Panc1 (cell line): Measurements from ENCODE around the gene OR4D1. TPM values are rescaled to one million over a fixed set of nuclear protein-coding genes. Genes with fewer than 3 reads are reported as not detected.
"Not testable (repeated sequence)": the region's sequence is repeated elsewhere in the genome, so short reads cannot be mapped to it uniquely, and the experiment has no call there.

Experiments
- ATAC-seq: fragments of 200-7000 bp; cut with Tn5 transposase; 2 replicates; pipeline ENCODE4 v1.9.1; 2020; ENCODE audit warnings: mild to moderate bottlenecking, moderate library complexity
- BruUV-seq: library from RNA; stranded (reverse); fragments of 400-500 nt; replicated peaks from 2 replicates; lab custom pipeline; 2021; lab: Mats Ljungman, UMichigan
- CTCF ChIA-PET: fragments of 300-600 bp; sonication (Branson Sonifier 250); formaldehyde crosslinking; loops from one replicate; lab custom pipeline; 2022; ENCODE audit warnings: antibody characterized with exemption; lab: Charles Lee
- POLR2A ChIA-PET: fragments of 300-600 bp; sonication (Branson Sonifier 250); formaldehyde crosslinking; loops from one replicate; lab custom pipeline; 2022; ENCODE audit warnings: antibody characterized with exemption; lab: Charles Lee
- DNase-seq: peaks from one replicate; pipeline ENCODE4 v3.0.0-alpha.2; 2010; ENCODE audit warnings: low read depth, low spot score
- H3K27ac ChIP-seq: 2 replicates; pipeline ENCODE4 v1.5.1; 2011; ENCODE audit warnings: mild to moderate bottlenecking, low read length, inconsistent platforms
- H3K27me3 ChIP-seq: fragments of 200-500 bp; sonication (Bioruptor generic); 2 replicates; pipeline ENCODE4 v1.6.0; 2014; ENCODE audit warnings: low read length, inconsistent platforms; ENCODE audit not compliant: control insufficient read depth, insufficient read depth
- H3K36me3 ChIP-seq: fragments of 200-500 bp; sonication (Bioruptor generic); 2 replicates; pipeline ENCODE4 v1.5.1; 2014; ENCODE audit warnings: inconsistent platforms, mild to moderate bottlenecking, low read length, moderate library complexity; ENCODE audit not compliant: control insufficient read depth, insufficient read depth
- H3K4me1 ChIP-seq: 2 replicates; pipeline ENCODE4 v1.5.1; 2011; ENCODE audit warnings: inconsistent platforms, mild to moderate bottlenecking, low read length, moderate library complexity; ENCODE audit not compliant: control insufficient read depth, insufficient read depth
- H3K4me3 ChIP-seq, 2 experiments: 2 replicates each; pipeline ENCODE4 v1.5.1; 2011 to 2012; ENCODE audit warnings: low read depth in 2 of 2, low read length in 2 of 2, mild to moderate bottlenecking in 2 of 2, inconsistent platforms in 1 of 2, moderate library complexity in 1 of 2
- H3K9me3 ChIP-seq: fragments of 200-500 bp; sonication (Bioruptor generic); 2 replicates; pipeline ENCODE4 v1.5.1; 2014; ENCODE audit warnings: low read depth, mild to moderate bottlenecking, inconsistent platforms, low read length, moderate library complexity; ENCODE audit not compliant: control insufficient read depth, insufficient read depth
- POLR2AphosphoS5 ChIP-seq: IDR thresholded peaks from 2 replicates; pipeline ENCODE4 v1.6.1; 2012; ENCODE audit warnings: mild to moderate bottlenecking, low read depth, low read length, moderate library complexity
- SIN3A ChIP-seq: IDR thresholded peaks from 2 replicates; pipeline ENCODE4 v1.6.1; 2012; ENCODE audit warnings: low read depth, mild to moderate bottlenecking, low read length, moderate library complexity, borderline replicate concordance; ENCODE audit not compliant: insufficient read depth
- TCF7L2 ChIP-seq: IDR thresholded peaks from 2 replicates; pipeline ENCODE4 v1.6.1; 2011; ENCODE audit warnings: mild to moderate bottlenecking, low read depth, low read length, inconsistent platforms
- in situ Hi-C: cut with HindIII; loops from 2 replicates; pipeline ENCODE4 v1.10.0; 2016; ENCODE audit warnings: low sequenced_read_pairs, low pct_unique_long_range_greater_than_20kb
- intact Hi-C: fragments of 100-400 bp; cut with micrococcal nuclease; formaldehyde crosslinking; loops from one replicate; pipeline ENCODE4 v1.10.0; 2022; ENCODE audit not compliant: unreplicated experiment
- total RNA-seq: library from RNA; stranded (reverse); gene quantifications from one replicate; pipeline ENCODE4 v1.2.1, GENCODE V29; 2021; ENCODE audit not compliant: unreplicated experiment
- TF ChIP-seq, protein P1 (sequence below), 2 experiments: IDR thresholded peaks; 2 replicates each; pipeline ENCODE4 v1.6.1; 2011 to 2012; ENCODE audit warnings: low read depth in 2 of 2, control low read depth in 1 of 2, low read length in 1 of 2, mild to moderate bottlenecking in 1 of 2, moderate library complexity in 1 of 2; ENCODE audit not compliant: insufficient read depth in 1 of 2
- TF ChIP-seq, protein P2 (sequence below): fragments of 450-650 bp; IDR thresholded peaks from 2 replicates; pipeline ENCODE4 v1.5.1; 2017; ENCODE audit warnings: mild to moderate bottlenecking

OR4D1 gene
- total RNA-seq, 1 experiment from 2014 or later: 0.05 TPM

DNA sequence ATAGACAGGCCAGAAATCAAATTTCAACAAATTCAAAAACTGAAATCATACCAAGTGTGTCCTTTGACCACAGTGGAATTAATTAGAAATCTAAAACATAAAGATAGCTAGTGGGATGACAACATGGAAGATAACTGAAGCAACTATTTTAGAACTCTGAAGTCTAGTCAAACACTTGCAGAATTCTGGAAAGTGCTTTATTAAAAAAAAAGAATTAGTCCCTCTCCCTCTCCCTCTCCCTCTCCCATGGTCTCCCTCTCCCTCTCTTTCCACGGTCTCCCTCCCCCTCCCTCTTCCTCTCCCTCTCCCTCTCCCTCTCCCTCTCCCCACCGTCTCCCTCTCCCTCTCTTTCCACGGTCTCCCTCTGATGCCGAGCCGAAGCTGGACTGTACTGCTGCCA is 6.7 kb upstream of the OR4D1 start:
- no TSS peak for BruUV-seq
- ATAC-seq: no peak
- ChIA-PET CTCF (no interaction called here), POLR2A (no interaction called here)
- peaks cover 9% of the 10 kb centered on the region; the same call in 1 of the 2 replicates for H3K9me3 ChIP-seq
- TF ChIP-seq, protein P1, sequence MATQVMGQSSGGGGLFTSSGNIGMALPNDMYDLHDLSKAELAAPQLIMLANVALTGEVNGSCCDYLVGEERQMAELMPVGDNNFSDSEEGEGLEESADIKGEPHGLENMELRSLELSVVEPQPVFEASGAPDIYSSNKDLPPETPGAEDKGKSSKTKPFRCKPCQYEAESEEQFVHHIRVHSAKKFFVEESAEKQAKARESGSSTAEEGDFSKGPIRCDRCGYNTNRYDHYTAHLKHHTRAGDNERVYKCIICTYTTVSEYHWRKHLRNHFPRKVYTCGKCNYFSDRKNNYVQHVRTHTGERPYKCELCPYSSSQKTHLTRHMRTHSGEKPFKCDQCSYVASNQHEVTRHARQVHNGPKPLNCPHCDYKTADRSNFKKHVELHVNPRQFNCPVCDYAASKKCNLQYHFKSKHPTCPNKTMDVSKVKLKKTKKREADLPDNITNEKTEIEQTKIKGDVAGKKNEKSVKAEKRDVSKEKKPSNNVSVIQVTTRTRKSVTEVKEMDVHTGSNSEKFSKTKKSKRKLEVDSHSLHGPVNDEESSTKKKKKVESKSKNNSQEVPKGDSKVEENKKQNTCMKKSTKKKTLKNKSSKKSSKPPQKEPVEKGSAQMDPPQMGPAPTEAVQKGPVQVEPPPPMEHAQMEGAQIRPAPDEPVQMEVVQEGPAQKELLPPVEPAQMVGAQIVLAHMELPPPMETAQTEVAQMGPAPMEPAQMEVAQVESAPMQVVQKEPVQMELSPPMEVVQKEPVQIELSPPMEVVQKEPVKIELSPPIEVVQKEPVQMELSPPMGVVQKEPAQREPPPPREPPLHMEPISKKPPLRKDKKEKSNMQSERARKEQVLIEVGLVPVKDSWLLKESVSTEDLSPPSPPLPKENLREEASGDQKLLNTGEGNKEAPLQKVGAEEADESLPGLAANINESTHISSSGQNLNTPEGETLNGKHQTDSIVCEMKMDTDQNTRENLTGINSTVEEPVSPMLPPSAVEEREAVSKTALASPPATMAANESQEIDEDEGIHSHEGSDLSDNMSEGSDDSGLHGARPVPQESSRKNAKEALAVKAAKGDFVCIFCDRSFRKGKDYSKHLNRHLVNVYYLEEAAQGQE (IDR thresholded peaks at IDR 0.05; ENCODE audit: insufficient read depth in 1 of 2, low read depth in 2 of 2, low read length in 1 of 2): no peak
- TF ChIP-seq, protein P2, sequence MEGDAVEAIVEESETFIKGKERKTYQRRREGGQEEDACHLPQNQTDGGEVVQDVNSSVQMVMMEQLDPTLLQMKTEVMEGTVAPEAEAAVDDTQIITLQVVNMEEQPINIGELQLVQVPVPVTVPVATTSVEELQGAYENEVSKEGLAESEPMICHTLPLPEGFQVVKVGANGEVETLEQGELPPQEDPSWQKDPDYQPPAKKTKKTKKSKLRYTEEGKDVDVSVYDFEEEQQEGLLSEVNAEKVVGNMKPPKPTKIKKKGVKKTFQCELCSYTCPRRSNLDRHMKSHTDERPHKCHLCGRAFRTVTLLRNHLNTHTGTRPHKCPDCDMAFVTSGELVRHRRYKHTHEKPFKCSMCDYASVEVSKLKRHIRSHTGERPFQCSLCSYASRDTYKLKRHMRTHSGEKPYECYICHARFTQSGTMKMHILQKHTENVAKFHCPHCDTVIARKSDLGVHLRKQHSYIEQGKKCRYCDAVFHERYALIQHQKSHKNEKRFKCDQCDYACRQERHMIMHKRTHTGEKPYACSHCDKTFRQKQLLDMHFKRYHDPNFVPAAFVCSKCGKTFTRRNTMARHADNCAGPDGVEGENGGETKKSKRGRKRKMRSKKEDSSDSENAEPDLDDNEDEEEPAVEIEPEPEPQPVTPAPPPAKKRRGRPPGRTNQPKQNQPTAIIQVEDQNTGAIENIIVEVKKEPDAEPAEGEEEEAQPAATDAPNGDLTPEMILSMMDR: no peak
- TF ChIP-seq TCF7L2 (no peak), POLR2AphosphoS5 (no peak), SIN3A (no peak)
- H3K4me1 ChIP-seq: no peaks in the 10 kb centered on the region
- H3K27me3 ChIP-seq: peaks cover 44% of the 10 kb centered on the region
- no peak overlapping the region for H3K4me3 ChIP-seq
- intact Hi-C loops: no loop called here
- H3K36me3 ChIP-seq: no peaks in the 10 kb centered on the region
- no peak overlapping the region for H3K27ac ChIP-seq
- in situ Hi-C loops: no loop called here
- no peak for DNase-seq

DNA sequence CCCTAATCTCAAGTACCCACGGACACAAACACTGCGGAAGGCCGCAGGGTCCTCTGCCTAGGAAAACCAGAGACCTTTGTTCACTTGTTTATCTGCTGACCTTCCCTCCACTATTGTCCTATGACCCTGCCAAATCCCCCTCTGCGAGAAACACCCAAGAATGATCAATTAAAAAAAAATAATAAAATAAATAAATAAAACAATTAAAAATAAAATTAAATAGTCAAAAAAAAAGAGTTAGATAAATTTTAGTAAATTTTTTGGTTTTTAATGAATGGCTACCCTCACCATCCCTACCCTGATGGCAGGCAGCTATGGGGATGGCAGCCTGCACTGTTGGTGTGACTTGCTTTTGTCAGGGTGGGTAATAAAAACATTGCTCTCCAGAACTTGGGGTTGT is 4.8 kb upstream of the OR4D1 start:
- intact Hi-C loops: not testable (repeated sequence)

DNA sequence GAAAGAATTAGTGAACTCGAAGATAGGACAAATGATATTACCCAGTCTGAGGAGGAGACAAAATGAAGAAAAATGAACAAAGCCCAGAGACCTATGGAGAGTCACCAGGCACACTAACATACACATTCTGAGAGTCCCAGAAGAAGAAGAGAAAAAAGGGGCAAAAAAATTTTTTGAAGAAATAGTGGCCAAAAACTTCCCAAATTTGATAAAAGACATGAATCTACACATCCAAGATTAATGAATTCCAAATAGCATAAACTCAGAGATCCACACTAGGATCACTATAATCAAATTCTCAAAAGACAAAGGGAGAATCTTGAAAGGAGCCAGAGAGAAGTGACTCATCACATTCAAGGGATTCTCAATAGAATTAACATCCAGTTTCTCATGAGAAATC is 3.4 kb upstream of the OR4D1 start:
- peaks cover 9% of the 10 kb centered on the region; the same call in 1 of the 2 replicates for H3K9me3 ChIP-seq
- no peaks in the 10 kb centered on the region for H3K36me3 ChIP-seq
- H3K4me1 ChIP-seq: no peaks in the 10 kb centered on the region
- H3K4me3 ChIP-seq: no peak overlapping the region
- H3K27me3 ChIP-seq: peaks cover 41% of the 10 kb centered on the region
- DNase-seq: no peak
- no peak overlapping the region for H3K27ac ChIP-seq
- no peak for ATAC-seq
- POLR2A ChIA-PET: interaction anchor here (0.5 kb wide), 1 partner anchor 73 kb away, joined by 6 read pairs; no protein-coding TSS in a partner anchor
- CTCF ChIA-PET: no interaction called here
- TF ChIP-seq TCF7L2: no peak
- BruUV-seq: no TSS peak
- intact Hi-C loops (no loop called here), in situ Hi-C loops (no loop called here)

More for the DNA sequence above, 4.8 kb upstream of the OR4D1 start:
- H3K4me1 ChIP-seq, H3K36me3 ChIP-seq, ATAC-seq, H3K4me3 ChIP-seq, in situ Hi-C loops, BruUV-seq, H3K27ac ChIP-seq, DNase-seq, H3K9me3 ChIP-seq, POLR2A ChIA-PET, CTCF ChIA-PET: not testable (repeated sequence)
- H3K27me3 ChIP-seq: peaks cover 35% of the 10 kb centered on the region
